ENCODE results near the gene SYNCRIP. TPM values are rescaled to one million over a fixed set of nuclear protein-coding genes. Genes with fewer than 3 reads are reported as not detected.
"Not testable (repeated sequence)": the region's sequence is repeated elsewhere in the genome, so short reads cannot be mapped to it uniquely, and the experiment has no call there.

Gene SYNCRIP
- 76.0 and 93.4 TPM in 2 replicates for total RNA-seq (2014; rRNA removed; shearing (Covaris generic))

- Histone ChIP-seq H3K4me3 (peak within 1 kb of the TSS; percentile 96), H3K9me3 (replicated peaks) (peaks cover 6% of the 10 kb centered on the region; the same call in 1 of the 2 replicates), H3K36me3 (peaks cover 47% of the 10 kb centered on the region), H3K4me1 (replicated peaks) (peaks cover 8% of the 10 kb centered on the region), H3K27ac (peak within 1 kb of the TSS; percentile 98), H3K27me3 (replicated peaks) (no peaks in the 10 kb centered on the region)
- peak; percentile 99 for DNase-seq (ENCODE audit: low read depth in 1 of 2, low spot score in 2 of 2)
Measured at GRCh38 chr6:85642774-85643536, at the start of gene SYNCRIP. Gene SYNCRIP (minus strand): TSS chr6:85642886. CDS start chr6:85641439, 1,447 bp downstream.

GRCh38 chr6:85691478-85691877 lies 48.8 kb upstream of the SYNCRIP start:
- no peaks in the 10 kb centered on the region for H3K9me3 ChIP-seq (replicated peaks)
- peaks cover 6% of the 10 kb centered on the region; the same call in 1 of the 2 replicates for H3K27me3 ChIP-seq (replicated peaks)
- H3K4me1 ChIP-seq (replicated peaks): no peaks in the 10 kb centered on the region
- no peak for DNase-seq (ENCODE audit: low read depth in 1 of 2, low spot score in 2 of 2)
- H3K36me3 ChIP-seq: no peaks in the 10 kb centered on the region
- no peak overlapping the region for H3K4me3 ChIP-seq
- H3K27ac ChIP-seq: no peak overlapping the region

GRCh38 chr6:85690071-85690470 lies 47.4 kb upstream of the SYNCRIP start:
- Histone ChIP-seq H3K4me3 (no peak overlapping the region), H3K4me1 (replicated peaks) (no peaks in the 10 kb centered on the region), H3K36me3 (no peaks in the 10 kb centered on the region), H3K27ac (no peak overlapping the region), H3K9me3 (replicated peaks) (no peaks in the 10 kb centered on the region), H3K27me3 (replicated peaks) (peaks cover 6% of the 10 kb centered on the region; the same call in 1 of the 2 replicates)
- DNase-seq (ENCODE audit: low read depth in 1 of 2, low spot score in 2 of 2): no peak

GRCh38 chr6:85685713-85686112 lies 43.0 kb upstream of the SYNCRIP start:
- DNase-seq (ENCODE audit: low read depth in 1 of 2, low spot score in 2 of 2): no peak
- Histone ChIP-seq H3K27ac (no peak overlapping the region), H3K4me3 (no peak overlapping the region), H3K27me3 (replicated peaks) (no peaks in the 10 kb centered on the region), H3K9me3 (replicated peaks) (no peaks in the 10 kb centered on the region), H3K36me3 (no peaks in the 10 kb centered on the region), H3K4me1 (replicated peaks) (0 out of 2 replicates have a peak, but pooled peaks cover 3% of the 10 kb centered on the region)

- Histone ChIP-seq H3K27ac (no peak overlapping the region), H3K9me3 (replicated peaks) (no peaks in the 10 kb centered on the region), H3K36me3 (no peaks in the 10 kb centered on the region), H3K4me3 (no peak overlapping the region), H3K27me3 (replicated peaks) (no peaks in the 10 kb centered on the region), H3K4me1 (replicated peaks) (peaks cover 7% of the 10 kb centered on the region; the same call in 1 of the 2 replicates)
- DNase-seq (ENCODE audit: low read depth in 1 of 2, low spot score in 2 of 2): no peak
Measured at GRCh38 chr6:85684809-85685171, 42.1 kb upstream of the SYNCRIP start.

GRCh38 chr6:85684133-85684808 lies 41.6 kb upstream of the SYNCRIP start:
- Histone ChIP-seq H3K4me1 (replicated peaks) (peaks cover 7% of the 10 kb centered on the region; the same call in 1 of the 2 replicates), H3K9me3 (replicated peaks) (no peaks in the 10 kb centered on the region), H3K4me3 (no peak overlapping the region), H3K27me3 (replicated peaks) (no peaks in the 10 kb centered on the region), H3K36me3 (no peaks in the 10 kb centered on the region), H3K27ac (no peak overlapping the region)
- no peak for DNase-seq (ENCODE audit: low read depth in 1 of 2, low spot score in 2 of 2)

- not testable (repeated sequence) for H3K4me3 ChIP-seq; DNase-seq (ENCODE audit: low read depth in 1 of 2, low spot score in 2 of 2); H3K27ac ChIP-seq; H3K9me3 ChIP-seq (replicated peaks); H3K4me1 ChIP-seq (replicated peaks); H3K27me3 ChIP-seq (replicated peaks)
- H3K36me3 ChIP-seq: peaks cover 16% of the 10 kb centered on the region
Measured at GRCh38 chr6:85681899-85682298, 39.2 kb upstream of the SYNCRIP start.

- Histone ChIP-seq H3K27ac (peak overlapping the region; percentile 96), H3K4me1 (replicated peaks) (peaks cover 18% of the 10 kb centered on the region), H3K36me3 (peaks cover 31% of the 10 kb centered on the region), H3K4me3 (peak overlapping the region; percentile 74), H3K9me3 (replicated peaks) (no peaks in the 10 kb centered on the region), H3K27me3 (replicated peaks) (no peaks in the 10 kb centered on the region)
- no peak for DNase-seq (ENCODE audit: low read depth in 1 of 2, low spot score in 2 of 2)
Measured at GRCh38 chr6:85680388-85680787, 37.7 kb upstream of the SYNCRIP start.

GRCh38 chr6:85679445-85680123 lies 36.9 kb upstream of the SYNCRIP start:
- peak overlapping the region; percentile 96 for H3K27ac ChIP-seq
- H3K9me3 ChIP-seq (replicated peaks): no peaks in the 10 kb centered on the region
- DNase-seq (ENCODE audit: low read depth in 1 of 2, low spot score in 2 of 2): peak in 1 of 2 experiments; percentile 54
- H3K4me1 ChIP-seq (replicated peaks): peaks cover 26% of the 10 kb centered on the region
- H3K36me3 ChIP-seq: peaks cover 39% of the 10 kb centered on the region
- no peaks in the 10 kb centered on the region for H3K27me3 ChIP-seq (replicated peaks)
- H3K4me3 ChIP-seq: peak overlapping the region; percentile 74

GRCh38 chr6:85678602-85679444 lies 36.1 kb upstream of the SYNCRIP start:
- Histone ChIP-seq H3K36me3 (peaks cover 47% of the 10 kb centered on the region), H3K27me3 (replicated peaks) (no peaks in the 10 kb centered on the region), H3K4me1 (replicated peaks) (peaks cover 23% of the 10 kb centered on the region), H3K9me3 (replicated peaks) (no peaks in the 10 kb centered on the region), H3K27ac (peak overlapping the region; percentile 96), H3K4me3 (peak overlapping the region; percentile 74)
- DNase-seq (ENCODE audit: low read depth in 1 of 2, low spot score in 2 of 2): peak; percentile 98 to 99

- peaks cover 23% of the 10 kb centered on the region for H3K4me1 ChIP-seq (replicated peaks)
- H3K9me3 ChIP-seq (replicated peaks): no peaks in the 10 kb centered on the region
- H3K27me3 ChIP-seq (replicated peaks): no peaks in the 10 kb centered on the region
- peaks cover 52% of the 10 kb centered on the region for H3K36me3 ChIP-seq
- peak overlapping the region; percentile 74 for H3K4me3 ChIP-seq
- DNase-seq (ENCODE audit: low read depth in 1 of 2, low spot score in 2 of 2): no peak
- peak overlapping the region; percentile 69 for H3K27ac ChIP-seq
Measured at GRCh38 chr6:85678026-85678601, 35.4 kb upstream of the SYNCRIP start.

GRCh38 chr6:85677234-85677956 lies 34.7 kb upstream of the SYNCRIP start:
- Histone ChIP-seq H3K27ac (peak overlapping the region; percentile 69), H3K27me3 (replicated peaks) (no peaks in the 10 kb centered on the region), H3K36me3 (peaks cover 58% of the 10 kb centered on the region), H3K9me3 (replicated peaks) (no peaks in the 10 kb centered on the region), H3K4me1 (replicated peaks) (peaks cover 23% of the 10 kb centered on the region), H3K4me3 (peak overlapping the region; percentile 74)
- no peak for DNase-seq (ENCODE audit: low read depth in 1 of 2, low spot score in 2 of 2)
